Nephron progenitor cell (in vitro differentiated cells): ENCODE results near the gene RMDN2.

Source experiments
- DNase-seq: peaks from one replicate; pipeline ENCODE4 v3.0.0; 2021
- H3K27ac Mint-ChIP-seq: 2 replicates; pipeline ENCODE4 v1.8.0; 2021; ENCODE audit warnings: mild to moderate bottlenecking, moderate library complexity, mixed read lengths
- H3K27me3 Mint-ChIP-seq: 2 replicates; pipeline ENCODE4 v1.8.0; 2021; ENCODE audit warnings: mild to moderate bottlenecking, low read depth, mixed read lengths; ENCODE audit not compliant: poor library complexity
- H3K36me3 Mint-ChIP-seq: 2 replicates; pipeline ENCODE4 v1.8.0; 2021; ENCODE audit warnings: low read depth, mixed read lengths
- H3K4me1 Mint-ChIP-seq: 2 replicates; pipeline ENCODE4 v1.8.0; 2021; ENCODE audit warnings: mixed read lengths
- H3K4me3 Mint-ChIP-seq: 2 replicates; pipeline ENCODE4 v1.8.0; 2021; ENCODE audit warnings: mild to moderate bottlenecking, moderate library complexity, mixed read lengths
- H3K9me3 Mint-ChIP-seq: 2 replicates; pipeline ENCODE4 v1.8.0; 2021; ENCODE audit warnings: mild to moderate bottlenecking, moderate library complexity, mixed read lengths
- TF ChIP-seq, protein P1 (sequence below): fragments of 200-600 bp; sonication (generic); IDR thresholded peaks from 2 replicates; pipeline ENCODE4 v1.5.0; 2021; ENCODE audit warnings: antibody characterized with exemption

RMDN2 gene

DNA sequence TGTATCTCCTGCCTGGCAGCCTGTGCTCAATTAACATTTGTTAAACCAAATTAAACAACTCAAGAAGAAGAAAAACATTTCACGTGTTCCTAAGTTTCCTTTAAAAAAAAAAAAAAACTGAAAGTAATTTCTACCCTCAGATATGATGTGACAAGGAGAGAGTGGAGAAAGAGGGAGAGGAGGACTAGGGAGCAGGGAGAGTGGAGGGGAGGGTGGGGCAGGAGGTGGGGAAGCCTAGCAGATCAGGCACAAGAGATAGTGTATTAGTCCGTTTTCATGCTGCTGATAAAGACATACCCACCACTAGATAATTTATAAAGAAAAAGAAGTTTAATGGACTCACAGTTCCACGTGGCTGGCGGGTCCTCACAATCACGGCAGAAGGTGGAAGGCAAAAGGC lies 104.4 kb downstream of the RMDN2 start:
- no peaks in the 10 kb centered on the region for H3K36me3 Mint-ChIP-seq
- no peaks in the 10 kb centered on the region for H3K27me3 Mint-ChIP-seq
- TF ChIP-seq, protein P1, sequence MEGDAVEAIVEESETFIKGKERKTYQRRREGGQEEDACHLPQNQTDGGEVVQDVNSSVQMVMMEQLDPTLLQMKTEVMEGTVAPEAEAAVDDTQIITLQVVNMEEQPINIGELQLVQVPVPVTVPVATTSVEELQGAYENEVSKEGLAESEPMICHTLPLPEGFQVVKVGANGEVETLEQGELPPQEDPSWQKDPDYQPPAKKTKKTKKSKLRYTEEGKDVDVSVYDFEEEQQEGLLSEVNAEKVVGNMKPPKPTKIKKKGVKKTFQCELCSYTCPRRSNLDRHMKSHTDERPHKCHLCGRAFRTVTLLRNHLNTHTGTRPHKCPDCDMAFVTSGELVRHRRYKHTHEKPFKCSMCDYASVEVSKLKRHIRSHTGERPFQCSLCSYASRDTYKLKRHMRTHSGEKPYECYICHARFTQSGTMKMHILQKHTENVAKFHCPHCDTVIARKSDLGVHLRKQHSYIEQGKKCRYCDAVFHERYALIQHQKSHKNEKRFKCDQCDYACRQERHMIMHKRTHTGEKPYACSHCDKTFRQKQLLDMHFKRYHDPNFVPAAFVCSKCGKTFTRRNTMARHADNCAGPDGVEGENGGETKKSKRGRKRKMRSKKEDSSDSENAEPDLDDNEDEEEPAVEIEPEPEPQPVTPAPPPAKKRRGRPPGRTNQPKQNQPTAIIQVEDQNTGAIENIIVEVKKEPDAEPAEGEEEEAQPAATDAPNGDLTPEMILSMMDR = no peak

DNA sequence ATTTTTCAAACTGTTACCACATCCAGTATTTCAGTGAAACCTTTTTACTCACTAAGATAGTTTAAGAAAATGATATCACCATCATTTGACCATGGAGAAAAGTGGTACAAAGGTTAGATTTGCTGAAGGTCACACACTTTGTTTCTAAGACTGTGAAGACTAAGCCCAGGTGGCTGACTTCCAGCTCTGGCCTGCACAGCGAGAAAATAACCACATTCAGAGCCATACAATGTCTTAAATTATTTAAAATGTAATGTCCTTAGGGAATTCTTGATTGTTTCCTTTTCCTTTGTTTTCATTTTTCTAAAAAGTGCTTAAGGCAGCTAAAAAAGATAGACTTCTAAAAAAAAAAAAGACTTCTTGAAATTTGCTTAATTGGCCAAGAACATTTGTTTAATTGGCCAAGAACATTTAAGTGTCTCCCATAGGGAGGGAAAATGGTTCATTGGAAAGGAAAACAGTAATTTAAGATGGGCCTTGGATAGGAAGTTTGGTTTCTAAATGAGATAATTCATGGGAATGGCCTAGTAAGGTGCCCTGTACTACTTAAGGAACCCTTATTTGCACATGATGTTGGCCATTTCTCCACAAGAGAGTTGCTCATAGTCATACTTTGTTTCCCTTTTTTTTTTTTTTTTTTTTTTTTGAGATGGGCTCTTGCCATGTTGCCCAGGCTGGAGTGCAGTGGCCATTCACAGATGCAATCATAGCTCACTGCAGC lies 105.7 kb downstream of the RMDN2 start:
- Mint-ChIP-seq H3K4me3 (no peak overlapping the region), H3K27me3 (peaks cover 7% of the 10 kb centered on the region), H3K36me3 (no peaks in the 10 kb centered on the region), H3K4me1 (peaks cover 21% of the 10 kb centered on the region), H3K9me3 (no peaks in the 10 kb centered on the region), H3K27ac (no peak overlapping the region)
- DNase-seq = no peak
- TF ChIP-seq, protein P1 = no peak

More for the DNA sequence above, 104.4 kb downstream of the RMDN2 start:
- H3K27ac Mint-ChIP-seq = no peak overlapping the region
- H3K9me3 Mint-ChIP-seq = peaks cover 3% of the 10 kb centered on the region
- H3K4me1 Mint-ChIP-seq = peaks cover 21% of the 10 kb centered on the region
- no peak for DNase-seq
- H3K4me3 Mint-ChIP-seq = no peak overlapping the region

DNA sequence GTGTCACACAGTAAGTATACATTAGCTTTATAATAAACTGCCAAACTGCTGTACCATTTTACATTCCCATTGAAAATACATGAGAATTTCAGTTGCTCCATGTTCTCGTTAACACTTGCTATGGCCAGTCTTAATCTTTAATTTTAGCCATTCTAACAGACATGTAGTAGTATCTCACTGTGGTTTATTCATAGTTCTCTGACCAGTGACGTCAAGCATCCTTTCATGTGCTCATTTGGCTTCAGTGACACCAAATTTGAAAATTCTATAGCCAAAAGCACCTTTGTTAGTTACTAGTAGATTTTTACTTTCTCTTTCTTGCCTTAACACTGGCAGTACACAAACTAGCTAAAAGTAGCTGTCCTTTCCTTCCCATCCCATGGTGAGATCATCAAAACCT lies 107.9 kb downstream of the RMDN2 start:
- Mint-ChIP-seq H3K4me1 (peaks cover 21% of the 10 kb centered on the region), H3K9me3 (no peaks in the 10 kb centered on the region), H3K4me3 (no peak overlapping the region), H3K27me3 (peaks cover 20% of the 10 kb centered on the region), H3K27ac (no peak overlapping the region), H3K36me3 (no peaks in the 10 kb centered on the region)
- TF ChIP-seq, protein P1 = no peak
- DNase-seq = no peak

DNA sequence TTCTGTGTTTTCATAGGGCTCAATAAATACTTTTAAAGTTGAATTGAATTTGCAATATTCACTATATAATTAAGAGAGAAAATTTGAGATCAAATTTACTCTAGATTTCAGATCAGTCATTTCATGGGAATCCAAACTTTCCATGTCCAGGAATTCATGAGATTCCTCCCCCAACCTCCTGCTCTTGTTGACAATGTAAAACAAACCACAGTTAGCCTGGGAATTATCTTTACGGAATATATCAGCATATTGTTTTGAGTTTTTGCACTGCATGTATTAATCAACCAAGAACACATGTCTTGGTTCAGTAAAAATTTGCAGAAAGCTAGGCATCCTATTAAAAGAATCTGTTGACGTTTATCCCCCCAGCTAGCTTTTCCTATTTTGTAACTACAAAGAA lies 108.6 kb downstream of the RMDN2 start:
- Mint-ChIP-seq H3K36me3 (no peaks in the 10 kb centered on the region), H3K27me3 (peaks cover 25% of the 10 kb centered on the region), H3K4me1 (peaks cover 19% of the 10 kb centered on the region), H3K4me3 (no peak overlapping the region), H3K27ac (no peak overlapping the region), H3K9me3 (no peaks in the 10 kb centered on the region)
- no peak for DNase-seq
- TF ChIP-seq, protein P1 = no peak

DNA sequence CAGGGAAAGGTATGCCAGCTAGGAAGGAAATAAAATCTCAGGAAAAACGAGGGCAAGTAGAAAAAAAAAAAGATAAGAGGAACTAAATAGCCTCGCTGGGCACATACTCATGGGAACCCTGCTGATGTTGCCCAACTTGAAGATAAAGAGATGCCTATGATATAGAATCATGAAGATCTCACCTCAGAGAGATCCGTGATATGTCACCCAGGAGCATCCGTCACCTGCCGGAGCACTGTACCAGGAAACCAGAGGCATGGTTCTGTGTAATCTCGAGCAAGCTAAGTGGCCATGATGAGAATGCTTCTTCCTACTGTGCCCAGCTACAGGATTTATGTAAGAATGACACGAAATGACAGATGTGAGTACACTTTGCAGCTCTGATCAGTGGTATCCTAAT lies 110.9 kb downstream of the RMDN2 start:
- Mint-ChIP-seq H3K27ac (no peak overlapping the region), H3K4me1 (peaks cover 10% of the 10 kb centered on the region), H3K27me3 (peaks cover 35% of the 10 kb centered on the region), H3K4me3 (no peak overlapping the region), H3K9me3 (peaks cover under 1% of the 10 kb centered on the region), H3K36me3 (no peaks in the 10 kb centered on the region)
- no peak for DNase-seq
- TF ChIP-seq, protein P1 = no peak

DNA sequence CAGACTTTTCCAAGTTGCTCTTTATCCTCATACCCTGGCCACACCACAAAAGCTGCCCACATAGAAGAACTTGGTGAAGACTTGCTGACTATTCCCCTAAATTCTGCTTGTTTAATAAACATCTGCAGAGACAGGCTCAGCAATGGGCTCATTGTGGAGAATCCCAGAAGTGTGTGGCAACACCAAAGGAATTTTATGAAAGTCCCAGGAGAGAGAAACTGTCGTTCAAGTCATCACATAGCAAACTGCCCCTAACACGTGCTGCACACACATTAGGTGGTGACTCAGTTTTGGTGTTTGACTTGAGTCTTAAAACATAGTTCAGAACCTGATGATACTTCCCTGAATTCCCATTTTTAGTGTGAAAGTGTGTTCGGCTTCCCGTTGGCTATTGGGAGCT lies 112.2 kb downstream of the RMDN2 start:
- Mint-ChIP-seq H3K27ac (no peak overlapping the region), H3K4me1 (peaks cover 5% of the 10 kb centered on the region), H3K9me3 (peaks cover 8% of the 10 kb centered on the region), H3K27me3 (peaks cover 35% of the 10 kb centered on the region), H3K36me3 (no peaks in the 10 kb centered on the region), H3K4me3 (no peak overlapping the region)
- DNase-seq = no peak
- TF ChIP-seq, protein P1 = no peak
